ENCODE measurements around the gene UBE2U.
A peak's percentile ranks its signal among the peaks of the same experiment; 100 is the strongest.

Gene UBE2U

GRCh38 chr1:64203420-64203819 is at the start of gene UBE2U:
UBE2U (plus strand) TSS chr1:64203623; CDS start chr1:64204051, 428 bp downstream.
- DNase-seq = no peak

GRCh38 chr1:64155278-64155677 is 48.1 kb upstream of the UBE2U start:
- no peak for DNase-seq

GRCh38 chr1:64161357-64161941 is 42.0 kb upstream of the UBE2U start:
- DNase-seq = no peak

- no peak for DNase-seq
Observed at GRCh38 chr1:64162151-64162550, 41.3 kb upstream of the UBE2U start.

DNA sequence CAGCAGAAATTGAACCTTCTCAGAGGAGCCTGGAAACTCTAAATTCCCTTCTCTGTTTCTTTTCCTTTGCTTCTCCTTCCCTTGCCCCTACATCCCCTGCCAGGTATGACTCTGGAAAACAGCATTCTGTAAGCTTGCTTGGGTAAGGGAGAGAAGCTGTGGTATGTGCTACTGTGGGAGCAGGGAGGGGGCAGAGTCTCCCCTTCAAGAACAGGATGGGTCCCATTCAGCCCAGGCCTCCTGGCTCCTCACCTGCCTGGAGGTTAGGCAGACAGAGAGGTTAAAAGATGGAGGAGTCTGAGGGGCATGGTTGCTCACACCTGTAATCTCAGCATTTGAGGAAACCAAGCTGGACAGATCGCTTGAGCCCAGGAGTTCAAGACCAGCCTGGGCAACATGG is 40.6 kb upstream of the UBE2U start:
- no peak for DNase-seq

DNA sequence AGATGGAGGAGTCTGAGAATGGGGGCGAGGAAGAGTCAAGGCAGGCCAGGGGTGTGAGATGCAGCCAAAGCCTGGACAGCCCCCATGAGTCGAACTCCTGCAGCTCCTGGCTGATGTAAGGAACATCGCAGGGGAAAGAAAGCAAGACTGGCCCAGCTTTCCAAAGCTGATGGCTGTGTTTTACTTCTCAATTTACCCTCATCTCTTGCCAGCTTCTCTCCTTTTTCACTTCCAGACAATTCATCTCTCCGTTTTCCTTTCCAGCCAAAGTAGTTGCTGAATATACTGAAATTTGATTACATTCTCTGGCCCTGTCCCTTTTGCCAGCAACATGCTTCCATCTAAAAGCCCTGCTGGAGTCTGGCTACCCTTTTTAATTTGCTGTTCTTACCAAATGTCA is 40.0 kb upstream of the UBE2U start:
- DNase-seq = no peak

GRCh38 chr1:64163970-64164369 is 39.5 kb upstream of the UBE2U start:
- DNase-seq = no peak

DNA sequence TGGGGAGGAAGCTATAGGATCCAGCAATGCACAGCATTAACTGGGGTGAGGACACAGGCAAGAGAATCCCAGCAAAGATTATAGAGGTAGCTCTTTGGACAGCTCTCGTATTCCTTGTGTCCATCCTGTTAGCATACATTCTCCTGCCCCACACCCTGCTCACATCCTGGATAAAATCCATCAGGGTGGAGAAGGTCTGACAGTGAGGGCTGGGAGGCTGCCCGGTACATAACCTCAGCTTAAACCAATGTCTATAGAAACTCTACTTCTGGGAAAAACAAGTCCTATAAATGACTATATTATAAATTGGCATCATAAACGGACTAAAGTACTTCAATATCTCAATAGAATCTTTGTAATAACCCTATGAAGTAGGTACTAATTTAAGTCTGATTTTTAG is 36.8 kb upstream of the UBE2U start:
- DNase-seq = no peak

DNA sequence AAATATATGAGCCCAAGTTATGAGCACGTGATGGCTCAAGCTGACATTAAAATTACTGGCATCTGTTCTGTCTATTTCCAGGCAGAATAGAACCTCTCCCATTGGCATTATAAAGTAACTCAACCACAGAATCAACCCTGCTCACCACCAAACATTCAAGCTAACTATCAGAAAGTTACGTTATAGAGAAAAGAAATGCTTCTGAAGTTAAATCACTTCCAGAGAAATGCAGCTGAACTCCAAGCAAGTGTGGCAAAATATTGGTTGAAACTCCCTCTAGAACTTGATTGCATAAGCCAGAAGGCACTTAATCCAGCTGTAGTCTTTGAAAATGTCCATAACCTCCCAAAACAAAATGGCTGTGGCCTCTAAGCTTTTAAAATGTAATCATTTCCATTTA is 36.2 kb upstream of the UBE2U start:
- DNase-seq = no peak

DNA sequence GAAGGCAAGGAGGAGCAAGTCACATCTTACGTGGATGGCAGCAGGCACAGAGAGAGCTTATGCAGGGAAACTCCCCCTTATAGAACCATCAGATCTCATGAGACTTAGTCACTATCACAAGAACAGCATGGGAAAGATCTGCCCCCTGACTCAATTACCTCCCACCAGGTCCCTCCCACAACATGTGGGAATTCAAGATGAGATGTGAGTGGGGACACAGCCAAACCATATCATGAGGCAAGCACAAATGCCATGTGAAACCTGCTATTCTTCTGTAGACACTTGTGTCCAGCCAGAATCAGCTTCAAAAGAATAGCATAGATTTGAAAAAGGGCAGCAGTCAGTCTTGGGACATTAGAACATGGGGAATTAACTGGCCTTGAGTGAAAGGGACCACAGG is 32.2 kb upstream of the UBE2U start:
- DNase-seq = no peak

GRCh38 chr1:64171797-64172281 is 31.6 kb upstream of the UBE2U start:
- DNase-seq = no peak

DNA sequence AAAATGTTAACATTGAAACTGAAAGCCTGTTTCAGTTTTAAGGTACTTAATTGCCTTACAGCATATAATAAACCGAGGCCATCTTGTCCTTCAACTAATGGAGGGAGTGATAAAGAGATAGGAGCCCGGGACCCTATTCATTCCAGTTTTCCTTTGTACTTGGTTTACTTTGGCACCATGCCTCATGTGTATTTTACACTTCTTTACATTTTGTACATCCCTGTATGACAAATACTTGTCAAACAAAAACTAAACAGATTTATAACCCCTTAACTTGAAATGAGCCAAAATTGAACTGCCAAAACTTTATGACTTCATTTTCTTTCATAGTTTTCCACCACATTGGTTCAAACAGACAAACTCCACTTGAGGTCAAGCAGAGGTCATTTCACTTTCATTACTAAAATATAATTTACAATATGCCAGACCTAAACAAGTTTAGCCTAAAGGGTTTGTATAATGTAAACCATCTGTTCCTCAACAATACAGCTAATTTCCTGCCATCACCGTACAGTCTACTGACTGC is 30.9 kb upstream of the UBE2U start:
- no peak for DNase-seq

- DNase-seq = no peak
Observed at GRCh38 chr1:64173336-64173940, 30.0 kb upstream of the UBE2U start.

DNA sequence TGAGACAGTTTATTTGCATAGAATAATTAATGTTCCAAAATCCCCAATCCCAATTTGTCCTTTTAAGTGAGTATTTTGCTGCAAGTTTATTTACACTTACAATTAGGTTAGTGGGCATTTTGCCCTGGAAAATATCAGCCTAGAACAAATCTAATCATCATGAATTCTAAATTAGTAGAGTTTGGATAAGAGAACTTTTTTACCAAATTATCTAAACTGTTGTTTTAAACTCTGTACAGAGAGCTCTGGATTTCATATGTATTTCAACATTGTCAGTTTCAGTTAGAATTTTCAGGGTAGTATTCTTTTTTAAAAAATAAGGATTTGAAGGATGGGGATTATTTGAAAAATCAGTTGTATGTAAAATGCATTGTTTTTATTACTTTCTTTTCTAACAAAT is 27.8 kb upstream of the UBE2U start:
- no peak for DNase-seq

GRCh38 chr1:64176659-64177058 is 26.8 kb upstream of the UBE2U start:
- DNase-seq = no peak

DNA sequence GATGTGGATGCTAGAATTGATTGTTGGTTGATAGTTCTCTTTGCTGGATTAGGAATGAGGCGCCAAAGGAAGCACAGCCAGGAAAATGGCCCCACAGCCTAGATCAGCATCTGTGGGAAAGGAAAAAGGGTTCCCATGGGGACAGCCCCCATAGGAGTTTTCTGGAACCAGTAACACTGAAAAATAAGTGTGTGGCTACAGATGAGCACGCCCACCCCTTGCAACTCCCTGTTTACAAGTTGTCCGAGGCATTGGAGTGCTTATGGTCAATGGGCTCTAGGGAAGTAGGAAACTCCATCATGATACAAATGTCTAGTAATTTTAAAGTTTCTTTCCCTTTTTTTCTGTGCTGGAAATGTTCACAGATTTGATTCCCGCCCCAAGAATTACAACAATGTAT is 23.8 kb upstream of the UBE2U start:
- DNase-seq = no peak

- no peak for DNase-seq
Observed at GRCh38 chr1:64182207-64182606, 21.2 kb upstream of the UBE2U start.

GRCh38 chr1:64183395-64184002 is 19.9 kb upstream of the UBE2U start:
- peak; percentile 3 for DNase-seq

DNA sequence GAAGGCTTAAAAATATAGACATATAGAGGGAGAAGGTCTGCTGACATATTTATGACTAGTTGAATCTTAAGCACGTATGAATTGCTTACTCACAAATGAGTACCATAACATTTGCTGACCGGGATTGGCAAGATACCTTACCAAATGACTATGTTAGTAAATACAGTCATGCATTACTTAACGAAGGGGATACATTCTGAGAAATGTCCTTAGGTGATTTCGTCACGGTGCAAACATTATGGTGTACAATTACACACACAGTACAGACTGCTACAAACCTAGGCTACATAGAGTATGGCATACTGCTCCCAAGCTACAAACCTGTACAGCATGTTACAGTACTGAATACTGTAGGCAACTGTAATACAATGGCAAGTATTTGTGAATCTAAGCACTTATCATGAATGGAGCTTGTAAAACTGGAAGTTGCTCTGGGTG is 19.4 kb upstream of the UBE2U start:
- no peak for DNase-seq

- DNase-seq = no peak
Observed at GRCh38 chr1:64186138-64186897, 17.1 kb upstream of the UBE2U start.

DNA sequence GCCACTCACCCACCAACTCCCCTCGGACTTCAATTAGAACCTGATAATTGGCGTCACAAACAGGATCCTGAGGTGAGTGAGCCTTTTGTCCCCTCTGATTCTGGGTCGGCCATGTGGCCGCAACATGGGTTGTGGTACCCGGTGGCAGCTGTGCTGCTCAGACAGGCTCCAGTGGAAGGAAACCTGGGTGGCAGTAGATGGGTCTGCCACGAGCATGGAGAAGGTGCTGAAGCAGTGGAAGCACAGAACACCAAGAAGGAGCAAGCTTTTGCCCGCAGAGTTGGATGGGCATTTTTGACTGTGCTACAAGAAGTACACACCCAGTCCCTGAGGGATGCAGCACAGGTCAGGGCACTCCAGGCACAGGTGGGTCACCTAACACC is 16.5 kb upstream of the UBE2U start:
- DNase-seq = no peak

- DNase-seq = no peak
Observed at GRCh38 chr1:64187646-64188045, 15.8 kb upstream of the UBE2U start.

DNA sequence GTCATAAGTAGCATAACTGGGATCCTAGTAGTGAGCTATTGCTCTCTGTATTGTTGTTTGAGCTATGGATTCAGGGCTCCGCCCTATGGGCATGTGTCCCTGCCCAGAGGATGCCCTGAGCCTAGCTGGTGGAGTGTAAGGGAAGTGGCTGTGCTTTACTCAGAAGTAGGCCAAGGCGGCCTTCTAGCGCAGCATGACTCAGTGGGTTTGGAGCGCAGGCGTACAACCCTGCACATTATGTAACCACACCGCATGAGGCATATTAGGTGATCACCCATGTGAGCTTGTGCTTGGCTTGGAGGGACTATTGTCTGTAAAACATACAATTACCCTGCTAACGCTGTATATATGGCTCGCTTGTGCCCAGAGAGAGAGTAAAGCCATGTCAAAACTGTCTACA is 11.1 kb upstream of the UBE2U start:
- DNase-seq = no peak

Measured in CD4-positive, alpha-beta T cell treated with Interleukin-6 for 4 hours (primary cell).